ENCODE results near the gene NUMB. TPM values are rescaled to one million over a fixed set of nuclear protein-coding genes. Genes with fewer than 3 reads are reported as not detected.

NUMB gene
- total RNA-seq, 2 experiments from 2014 or later, result 27.9 to 31.5 TPM

GRCh38 chr14:73272393-73272792, 186.0 kb downstream of the NUMB start:
- TF ChIP-seq CTCF (IDR thresholded peaks at IDR 0.05), result no peak
- no peak for ATAC-seq (ENCODE audit: poor library complexity)
- Histone ChIP-seq H3K4me3 (ENCODE audit: low read length) (no peak overlapping the region), H3K4me1 (ENCODE audit: insufficient read depth, low read length) (peaks cover 10% of the 10 kb centered on the region), H3K27me3 (ENCODE audit: control insufficient read depth in 1 of 2, insufficient read depth in 2 of 2, low read length in 2 of 2) (no peaks in the 10 kb centered on the region), H3K36me3 (ENCODE audit: insufficient read depth, low read length) (peaks cover 32% of the 10 kb centered on the region), H3K9me3 (ENCODE audit: control insufficient read depth in 1 of 2, insufficient read depth in 1 of 2, low read length in 2 of 2) (no peaks in the 10 kb centered on the region), H3K27ac (ENCODE audit: low read depth in 1 of 2, low read length in 2 of 2) (no peak overlapping the region)
- intact Hi-C loops (cut with DNase I, micrococcal nuclease), result no loop called here
- H3K4me3 Mint-ChIP-seq, result no peak overlapping the region
- H3K4me1 Mint-ChIP-seq (ENCODE audit: low read depth), result peaks cover 12% of the 10 kb centered on the region
- POLR2A ChIA-PET, result no interaction called here
- DNase-seq, result no peak
- no peaks in the 10 kb centered on the region for H3K9me3 Mint-ChIP-seq
- CTCF ChIA-PET, result no interaction called here
- peaks cover 13% of the 10 kb centered on the region for H3K27me3 Mint-ChIP-seq
- peaks cover 20% of the 10 kb centered on the region for H3K36me3 Mint-ChIP-seq (ENCODE audit: low read depth)
- H3K27ac Mint-ChIP-seq, result no peak overlapping the region

- no peaks in the 10 kb centered on the region for H3K36me3 Mint-ChIP-seq (ENCODE audit: low read depth)
- peak overlapping the region; percentile 5 for H3K4me3 ChIP-seq (ENCODE audit: low read length)
Observed at GRCh38 chr14:73269729-73270531, 188.4 kb downstream of the NUMB start.

GRCh38 chr14:73267474-73267873, 190.9 kb downstream of the NUMB start:
- TF ChIP-seq CTCF (IDR thresholded peaks at IDR 0.05), result no peak
- DNase-seq (no peak), ATAC-seq (ENCODE audit: poor library complexity) (no peak)
- no peaks in the 10 kb centered on the region for H3K36me3 ChIP-seq (ENCODE audit: insufficient read depth, low read length)
- H3K27ac ChIP-seq (ENCODE audit: low read depth in 1 of 2, low read length in 2 of 2), result no peak overlapping the region
- H3K4me3 Mint-ChIP-seq, result no peak overlapping the region
- H3K4me1 Mint-ChIP-seq (ENCODE audit: low read depth), result peaks cover 12% of the 10 kb centered on the region
- POLR2A ChIA-PET, result no interaction called here
- no peaks in the 10 kb centered on the region for H3K36me3 Mint-ChIP-seq (ENCODE audit: low read depth)
- no peaks in the 10 kb centered on the region for H3K9me3 ChIP-seq (ENCODE audit: control insufficient read depth in 1 of 2, insufficient read depth in 1 of 2, low read length in 2 of 2)
- no peak overlapping the region for H3K27ac Mint-ChIP-seq
- no peaks in the 10 kb centered on the region for H3K9me3 Mint-ChIP-seq
- H3K4me3 ChIP-seq (ENCODE audit: low read length), result no peak overlapping the region
- H3K27me3 Mint-ChIP-seq, result peaks cover 18% of the 10 kb centered on the region
- H3K27me3 ChIP-seq (ENCODE audit: control insufficient read depth in 1 of 2, insufficient read depth in 2 of 2, low read length in 2 of 2), result peaks cover 0 to 2% of the 10 kb centered on the region in 2 experiments
- intact Hi-C loops (cut with DNase I, micrococcal nuclease), result no loop called here
- CTCF ChIA-PET, result no interaction called here
- H3K4me1 ChIP-seq (ENCODE audit: insufficient read depth, low read length), result peaks cover 10% of the 10 kb centered on the region

More at GRCh38 chr14:73269729-73270531, 188.4 kb downstream of the NUMB start:
- ATAC-seq (ENCODE audit: poor library complexity), result peak; percentile 32
- intact Hi-C loops (cut with DNase I, micrococcal nuclease), result no loop called here
- Mint-ChIP-seq H3K9me3 (no peaks in the 10 kb centered on the region), H3K27me3 (peaks cover 13% of the 10 kb centered on the region), H3K4me1 (ENCODE audit: low read depth) (peaks cover 12% of the 10 kb centered on the region), H3K27ac (no peak overlapping the region), H3K4me3 (peak overlapping the region; percentile 14)
- ChIA-PET CTCF (no interaction called here), POLR2A (no interaction called here)
- Histone ChIP-seq H3K27ac (ENCODE audit: low read depth in 1 of 2, low read length in 2 of 2) (no peak overlapping the region), H3K9me3 (ENCODE audit: control insufficient read depth in 1 of 2, insufficient read depth in 1 of 2, low read length in 2 of 2) (no peaks in the 10 kb centered on the region), H3K27me3 (ENCODE audit: control insufficient read depth in 1 of 2, insufficient read depth in 2 of 2, low read length in 2 of 2) (no peaks in the 10 kb centered on the region), H3K36me3 (ENCODE audit: insufficient read depth, low read length) (peaks cover 13% of the 10 kb centered on the region), H3K4me1 (ENCODE audit: insufficient read depth, low read length) (peaks cover 10% of the 10 kb centered on the region)
- DNase-seq, result peak in 2 of 14 experiments; percentile 2 to 8
- no peak for TF ChIP-seq CTCF (IDR thresholded peaks at IDR 0.05)

Measured in CD4-positive, alpha-beta T cell (primary cell).